GM23248 (cell line): ENCODE measurements around the gene CDCA7. TPM values are rescaled to one million over a fixed set of nuclear protein-coding genes. Genes with fewer than 3 reads are reported as not detected.

Source experiments
- DNase-seq: peaks from one replicate; pipeline ENCODE4 v3.0.0-alpha.2; 2015
- H2AFZ ChIP-seq: fragments of 200-600 bp; sonication (generic); 2 replicates; pipeline ENCODE4 v1.6.1; 2016; ENCODE audit warnings: antibody characterized with exemption
- H3F3A ChIP-seq: fragments of 200-600 bp; sonication (generic); 2 replicates; pipeline ENCODE4 v1.6.1; 2016; ENCODE audit warnings: mild to moderate bottlenecking, antibody characterized with exemption, mixed run types; ENCODE audit not compliant: insufficient read depth
- H3K27ac ChIP-seq: fragments of 200-600 bp; sonication (generic); 2 replicates; pipeline ENCODE4 v1.5.1; 2016; ENCODE audit warnings: mild to moderate bottlenecking
- H3K27me3 ChIP-seq: fragments of 200-600 bp; sonication (generic); replicated peaks from 2 replicates; pipeline ENCODE4 v1.6.1; 2016; ENCODE audit warnings: mild to moderate bottlenecking; ENCODE audit not compliant: insufficient read depth
- H3K36me3 ChIP-seq: fragments of 200-600 bp; sonication (generic); 2 replicates; pipeline ENCODE4 v1.6.1; 2016; ENCODE audit warnings: low read depth, mild to moderate bottlenecking
- H3K4me1 ChIP-seq: fragments of 200-600 bp; sonication (generic); 2 replicates; pipeline ENCODE4 v1.6.1; 2016; ENCODE audit warnings: mild to moderate bottlenecking; ENCODE audit not compliant: insufficient read depth
- H3K4me2 ChIP-seq: fragments of 200-600 bp; sonication (generic); one replicate; pipeline ENCODE4 v1.6.1; 2016; ENCODE audit warnings: mild to moderate bottlenecking; ENCODE audit not compliant: unreplicated experiment
- H3K4me3 ChIP-seq: fragments of 200-600 bp; sonication (generic); 2 replicates; pipeline ENCODE4 v1.5.1; 2016; ENCODE audit warnings: mild to moderate bottlenecking
- H3K79me2 ChIP-seq: fragments of 200-600 bp; sonication (generic); 2 replicates; pipeline ENCODE4 v1.6.1; 2016; ENCODE audit warnings: mild to moderate bottlenecking; ENCODE audit not compliant: insufficient read depth
- H3K9ac ChIP-seq: fragments of 200-600 bp; sonication (generic); 2 replicates; pipeline ENCODE4 v1.6.1; 2016; ENCODE audit warnings: mild to moderate bottlenecking
- H3K9me2 ChIP-seq: fragments of 200-600 bp; sonication (generic); 2 replicates; pipeline ENCODE4 v1.6.1; 2016; ENCODE audit warnings: mixed run types, mild to moderate bottlenecking, moderate library complexity; ENCODE audit not compliant: insufficient read depth
- H3K9me3 ChIP-seq: fragments of 200-600 bp; sonication (generic); one replicate; pipeline ENCODE4 v1.6.1; 2017; ENCODE audit warnings: low read depth
- H4K20me1 ChIP-seq: fragments of 200-600 bp; sonication (generic); 2 replicates; pipeline ENCODE4 v1.6.0; 2016; ENCODE audit not compliant: insufficient read depth
- EZH2 ChIP-seq: fragments of 200-600 bp; sonication (generic); IDR thresholded peaks from 2 replicates; pipeline ENCODE4 v1.6.1; 2018; ENCODE audit warnings: antibody characterized with exemption, mild to moderate bottlenecking; ENCODE audit not compliant: insufficient read depth, poor library complexity, severe bottlenecking
- EZH2phosphoT487 ChIP-seq: fragments of 200-600 bp; sonication (generic); IDR thresholded peaks from 2 replicates; pipeline ENCODE4 v1.6.1; 2018; ENCODE audit warnings: antibody characterized with exemption, moderate library complexity, mild to moderate bottlenecking, low read depth; ENCODE audit not compliant: insufficient read depth
- WGBS, 2 experiments: methylation state at CpG; one replicate each; pipeline ENCODE4 v1.1.6; 2015 to 2017; ENCODE audit warnings: low lambda C conversion rate in 2 of 2, low coverage in 1 of 2; ENCODE audit errors: missing lambda C conversion rate in 2 of 2; 5-methylcytosine and 5-hydroxymethylcytosine counted together
- in situ Hi-C: fragments of 300-500 bp; cut with MboI; formaldehyde crosslinking; loops from 2 replicates; pipeline ENCODE4 v1.15.0; 2020
- polyA plus RNA-seq: library from polyadenylated mRNA; unstranded; fragments of >200 nt; fragmentation: Nextera tagmentation; extraction: Ambion mirVana; gene quantifications from 2 replicates; pipeline ENCODE4 v1.2.1, GENCODE V29; 2016
- total RNA-seq: library from RNA; depleted of rRNA; stranded (reverse); fragments of >200 nt; shearing (Covaris generic); gene quantifications from 2 replicates; pipeline ENCODE4 v1.2.3, GENCODE V29; 2014

CDCA7 gene
- total and polyA plus RNA-seq, 2 experiments from 2014 or later: 3.0 to 3.2 TPM

- no peaks in the 10 kb centered on the region; the same call in 1 of the 2 replicates for H3K27me3 ChIP-seq
- H3K9me3 ChIP-seq: no peaks in the 10 kb centered on the region
- H3K4me3 ChIP-seq: no peak overlapping the region
- H3K36me3 ChIP-seq: no peaks in the 10 kb centered on the region
- TF ChIP-seq EZH2phosphoT487 (no peak), EZH2 (no peak)
- no peak for DNase-seq
- no peaks in the 10 kb centered on the region for H3K9me2 ChIP-seq
- no peaks in the 10 kb centered on the region for H3K79me2 ChIP-seq
- no peaks in the 10 kb centered on the region for H3F3A ChIP-seq
- no peaks in the 10 kb centered on the region for H4K20me1 ChIP-seq
- WGBS, 2 experiments: 92 to 93% methylated on average over 2 of the region's 2 CpGs
- no peak overlapping the region for H3K4me2 ChIP-seq
- in situ Hi-C loops: no loop called here
- no peak overlapping the region for H2AFZ ChIP-seq
- no peaks in the 10 kb centered on the region for H3K4me1 ChIP-seq
- no peak overlapping the region for H3K27ac ChIP-seq
- no peak overlapping the region for H3K9ac ChIP-seq
These were observed 34.1 kb downstream of the CDCA7 start for GRCh38 chr2:173388795-173389194.

GRCh38 chr2:173390036-173390435, 35.4 kb downstream of the CDCA7 start:
- no peaks in the 10 kb centered on the region for H3K9me2 ChIP-seq
- H3K4me3 ChIP-seq: no peak overlapping the region
- in situ Hi-C loops: no loop called here
- no peaks in the 10 kb centered on the region for H3K79me2 ChIP-seq
- no peak overlapping the region for H3K4me2 ChIP-seq
- no peaks in the 10 kb centered on the region for H4K20me1 ChIP-seq
- no peaks in the 10 kb centered on the region for H3F3A ChIP-seq
- no peak overlapping the region for H3K27ac ChIP-seq
- 55 to 70% methylated on average over 5 of the region's 5 CpGs for WGBS, 2 experiments
- H3K4me1 ChIP-seq: no peaks in the 10 kb centered on the region
- TF ChIP-seq EZH2 (no peak), EZH2phosphoT487 (no peak)
- H3K9me3 ChIP-seq: no peaks in the 10 kb centered on the region
- DNase-seq: no peak
- no peak overlapping the region for H2AFZ ChIP-seq
- no peaks in the 10 kb centered on the region for H3K36me3 ChIP-seq
- no peak overlapping the region for H3K9ac ChIP-seq
- H3K27me3 ChIP-seq: no peaks in the 10 kb centered on the region; the same call in 1 of the 2 replicates

- Histone ChIP-seq H3K9me2 (no peaks in the 10 kb centered on the region), H3K4me3 (no peak overlapping the region), H3K27me3 (peaks cover 4% of the 10 kb centered on the region; the same call in 1 of the 2 replicates), H3F3A (no peaks in the 10 kb centered on the region), H2AFZ (no peak overlapping the region), H3K9ac (no peak overlapping the region), H3K27ac (no peak overlapping the region), H3K79me2 (no peaks in the 10 kb centered on the region), H4K20me1 (no peaks in the 10 kb centered on the region), H3K36me3 (no peaks in the 10 kb centered on the region), H3K9me3 (no peaks in the 10 kb centered on the region), H3K4me2 (no peak overlapping the region), H3K4me1 (no peaks in the 10 kb centered on the region)
- DNase-seq: no peak
- TF ChIP-seq EZH2 (no peak), EZH2phosphoT487 (no peak)
- in situ Hi-C loops: no loop called here
- 46 to 51% methylated on average over 5 of the region's 5 CpGs for WGBS, 2 experiments
These were observed 38.1 kb downstream of the CDCA7 start for GRCh38 chr2:173392731-173393130.

GRCh38 chr2:173393186-173393585, 38.5 kb downstream of the CDCA7 start:
- no peak overlapping the region for H3K9ac ChIP-seq
- H3K4me3 ChIP-seq: no peak overlapping the region
- no peaks in the 10 kb centered on the region for H3F3A ChIP-seq
- DNase-seq: no peak
- no peak overlapping the region for H2AFZ ChIP-seq
- no peaks in the 10 kb centered on the region for H4K20me1 ChIP-seq
- in situ Hi-C loops: no loop called here
- H3K27ac ChIP-seq: no peak overlapping the region
- no peaks in the 10 kb centered on the region for H3K79me2 ChIP-seq
- H3K9me3 ChIP-seq: no peaks in the 10 kb centered on the region
- no peaks in the 10 kb centered on the region for H3K4me1 ChIP-seq
- no peaks in the 10 kb centered on the region for H3K36me3 ChIP-seq
- 42 to 44% methylated on average over 1 of the region's 1 CpG for WGBS, 2 experiments
- H3K9me2 ChIP-seq: no peaks in the 10 kb centered on the region
- TF ChIP-seq EZH2phosphoT487: no peak
- TF ChIP-seq EZH2: no peak
- no peak overlapping the region for H3K4me2 ChIP-seq
- H3K27me3 ChIP-seq: peaks cover 4% of the 10 kb centered on the region; the same call in 1 of the 2 replicates

DNA sequence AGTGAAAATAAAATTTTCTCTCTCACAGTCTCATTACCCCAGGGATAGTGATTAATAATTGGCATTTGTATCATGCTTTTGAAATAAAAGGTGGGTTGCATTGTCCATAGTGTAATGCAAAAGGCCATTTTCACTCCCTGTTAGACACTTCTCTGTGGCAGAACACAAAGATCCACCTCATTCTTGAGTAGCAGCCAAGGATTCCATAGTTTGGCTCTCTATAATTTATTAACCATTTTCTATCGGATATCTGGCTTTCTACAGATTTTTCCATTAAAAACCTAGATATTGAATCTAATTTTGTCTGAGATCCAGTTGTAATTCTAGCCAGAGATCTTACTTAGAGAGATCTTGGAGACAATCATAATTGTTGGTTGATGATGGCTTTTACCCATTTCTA, 39.0 kb downstream of the CDCA7 start:
- no peak overlapping the region for H3K4me3 ChIP-seq
- no peaks in the 10 kb centered on the region for H3K9me2 ChIP-seq
- 86 to 100% methylated on average over 1 of the region's 1 CpG for WGBS, 2 experiments
- in situ Hi-C loops: no loop called here
- no peak for DNase-seq
- H3K9ac ChIP-seq: no peak overlapping the region
- H2AFZ ChIP-seq: no peak overlapping the region
- no peaks in the 10 kb centered on the region for H3K36me3 ChIP-seq
- no peaks in the 10 kb centered on the region for H3K79me2 ChIP-seq
- H4K20me1 ChIP-seq: no peaks in the 10 kb centered on the region
- H3K4me2 ChIP-seq: no peak overlapping the region
- H3K4me1 ChIP-seq: no peaks in the 10 kb centered on the region
- H3K27me3 ChIP-seq: peaks cover 4% of the 10 kb centered on the region; the same call in 1 of the 2 replicates
- H3K9me3 ChIP-seq: no peaks in the 10 kb centered on the region
- TF ChIP-seq EZH2 (no peak), EZH2phosphoT487 (no peak)
- H3K27ac ChIP-seq: no peak overlapping the region
- no peaks in the 10 kb centered on the region for H3F3A ChIP-seq
